Measurements from ENCODE around the gene NSDHL. TPM values are rescaled to one million over a fixed set of nuclear protein-coding genes. Genes with fewer than 3 reads are reported as not detected.

The NSDHL gene
- total RNA-seq, 4 donors from 2014 or later, result 1.4 to 21.0 (median 13.5) TPM

DNA sequence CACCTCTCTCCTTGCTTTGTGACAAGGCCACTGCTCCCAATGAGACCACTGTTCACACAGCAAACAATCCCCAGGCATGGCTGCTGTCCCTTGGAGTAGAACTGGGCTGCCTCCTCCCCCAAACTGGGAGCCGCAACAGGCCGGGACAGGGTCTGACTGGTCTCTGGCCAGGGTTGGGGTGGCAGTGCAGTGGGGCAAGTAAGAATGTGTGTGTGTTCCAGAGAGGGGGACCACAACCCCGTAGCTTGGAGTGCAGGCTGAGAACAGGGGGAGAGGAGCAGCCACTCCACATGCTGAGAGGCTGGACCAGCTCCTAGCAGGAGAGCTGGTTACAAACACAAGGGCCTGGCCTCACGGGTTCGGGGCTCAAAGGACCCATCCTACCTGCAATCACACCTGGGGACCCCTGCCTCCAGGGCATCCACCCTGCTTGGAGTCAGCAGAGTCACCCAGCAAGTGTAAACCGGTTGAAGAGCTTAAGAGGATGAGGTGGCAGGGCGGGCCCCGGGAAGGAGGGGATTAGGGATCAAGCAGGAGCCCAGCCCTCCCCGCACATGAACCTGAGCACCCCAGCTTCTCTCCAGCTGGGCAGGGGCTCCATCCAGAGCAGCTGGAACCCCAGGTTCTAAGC is 63.2 kb downstream of the NSDHL start:
- intact Hi-C loops (cut with DNase I; ENCODE audit: low total_unique reads), result no loop called here
- TF ChIP-seq, protein P1, sequence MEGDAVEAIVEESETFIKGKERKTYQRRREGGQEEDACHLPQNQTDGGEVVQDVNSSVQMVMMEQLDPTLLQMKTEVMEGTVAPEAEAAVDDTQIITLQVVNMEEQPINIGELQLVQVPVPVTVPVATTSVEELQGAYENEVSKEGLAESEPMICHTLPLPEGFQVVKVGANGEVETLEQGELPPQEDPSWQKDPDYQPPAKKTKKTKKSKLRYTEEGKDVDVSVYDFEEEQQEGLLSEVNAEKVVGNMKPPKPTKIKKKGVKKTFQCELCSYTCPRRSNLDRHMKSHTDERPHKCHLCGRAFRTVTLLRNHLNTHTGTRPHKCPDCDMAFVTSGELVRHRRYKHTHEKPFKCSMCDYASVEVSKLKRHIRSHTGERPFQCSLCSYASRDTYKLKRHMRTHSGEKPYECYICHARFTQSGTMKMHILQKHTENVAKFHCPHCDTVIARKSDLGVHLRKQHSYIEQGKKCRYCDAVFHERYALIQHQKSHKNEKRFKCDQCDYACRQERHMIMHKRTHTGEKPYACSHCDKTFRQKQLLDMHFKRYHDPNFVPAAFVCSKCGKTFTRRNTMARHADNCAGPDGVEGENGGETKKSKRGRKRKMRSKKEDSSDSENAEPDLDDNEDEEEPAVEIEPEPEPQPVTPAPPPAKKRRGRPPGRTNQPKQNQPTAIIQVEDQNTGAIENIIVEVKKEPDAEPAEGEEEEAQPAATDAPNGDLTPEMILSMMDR (IDR thresholded peaks at IDR 0.05), result no peak
- no peak for TF ChIP-seq EP300 (IDR thresholded peaks at IDR 0.05; ENCODE audit: low read depth)
- no peak for TF ChIP-seq POLR2A (IDR thresholded peaks at IDR 0.05)
- TF ChIP-seq POLR2AphosphoS5 (IDR thresholded peaks at IDR 0.05), result no peak
- 87% methylated on average over 9 of the region's 9 CpGs; no CpG with 5 or more reads in 1 of the 2 donors for WGBS, 2 donors (ENCODE audit: low coverage in 1 of 2)

GRCh38 chrX:152895121-152895520 is 64.3 kb downstream of the NSDHL start:
- no peak overlapping the region for H3K4me3 ChIP-seq

More for the DNA sequence above, 63.2 kb downstream of the NSDHL start:
- Histone ChIP-seq H3K4me1 (no peaks in the 10 kb centered on the region), H3K27me3 (peaks cover 7% of the 10 kb centered on the region), H3K9me3 (no peaks in the 10 kb centered on the region), H3K36me3 (no peaks in the 10 kb centered on the region), H3K4me3 (no peak overlapping the region), H3K27ac (no peak overlapping the region)
- in situ Hi-C loops (cut with MboI; ENCODE audit: low pct_ligation_motif_present in 1 of 4, low pct_unique_long_range_greater_than_20kb in 1 of 4, low sequenced_read_pairs in 3 of 4), result no loop called here
- DNase-seq, result no peak

DNA sequence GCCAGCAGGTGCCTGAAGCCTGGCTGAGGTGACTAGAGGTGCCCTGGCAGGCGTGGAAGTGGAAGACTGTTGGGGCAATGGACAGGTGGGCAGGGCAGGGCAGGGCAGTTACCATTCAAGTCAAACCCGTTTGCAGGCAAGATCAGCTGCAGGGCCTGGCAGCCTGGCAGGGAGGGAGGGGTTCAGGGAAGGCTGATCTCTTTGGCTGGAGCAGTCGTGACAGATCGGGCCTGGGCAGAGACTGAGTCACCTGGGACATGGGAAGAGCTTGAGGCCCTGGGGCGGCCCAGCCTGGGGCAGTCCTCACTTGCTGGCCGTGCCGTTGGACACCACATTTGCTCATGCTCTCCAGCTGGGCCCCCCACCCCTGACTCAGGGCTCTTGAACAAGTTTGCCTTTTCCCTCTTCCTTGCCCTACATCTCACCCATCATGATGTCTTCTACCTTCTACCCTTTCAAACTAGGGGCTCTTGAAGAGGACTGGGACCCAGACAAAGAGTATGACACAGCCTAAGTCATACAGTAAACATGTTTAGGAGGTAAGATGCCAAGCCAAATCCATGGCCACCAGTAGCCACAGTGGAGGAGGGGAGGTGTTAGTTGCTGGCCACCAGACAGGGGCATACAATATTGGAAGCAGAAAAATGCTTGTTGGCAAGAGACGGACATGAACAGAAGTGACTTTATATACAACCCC is 65.0 kb downstream of the NSDHL start:
- Histone ChIP-seq H3K27ac (peak overlapping the region in 2 of 4 donors; percentile 18 to 56), H3K4me1 (no peaks in the 10 kb centered on the region), H3K4me3 (no peak overlapping the region), H3K36me3 (no peaks in the 10 kb centered on the region), H3K27me3 (peaks cover 7% of the 10 kb centered on the region), H3K9me3 (no peaks in the 10 kb centered on the region)
- 17 to 66% methylated on average over 6 to 8 of the region's 8 CpGs for WGBS, 2 donors (ENCODE audit: low coverage in 1 of 2)
- in situ Hi-C loops (cut with MboI; ENCODE audit: low pct_ligation_motif_present in 1 of 4, low pct_unique_long_range_greater_than_20kb in 1 of 4, low sequenced_read_pairs in 3 of 4) (no loop called here), intact Hi-C loops (cut with DNase I; ENCODE audit: low total_unique reads) (no loop called here)
- TF ChIP-seq POLR2AphosphoS5 (IDR thresholded peaks at IDR 0.05), result peak in 2 of 3 donors; percentile 35 to 38
- TF ChIP-seq EP300 (IDR thresholded peaks at IDR 0.05; ENCODE audit: low read depth), result no peak
- peak; percentile 35 for TF ChIP-seq POLR2A (IDR thresholded peaks at IDR 0.05)
- peak; percentile 75 for DNase-seq

More at GRCh38 chrX:152895121-152895520, 64.3 kb downstream of the NSDHL start:
- WGBS, 2 donors (ENCODE audit: low coverage in 1 of 2), result 75% methylated on average over 3 of the region's 3 CpGs; no CpG with 5 or more reads in 1 of the 2 donors
- Histone ChIP-seq H3K27ac (peak overlapping the region in 2 of 4 donors; percentile 18 to 19), H3K4me1 (no peaks in the 10 kb centered on the region), H3K36me3 (no peaks in the 10 kb centered on the region), H3K27me3 (peaks cover 7% of the 10 kb centered on the region), H3K9me3 (no peaks in the 10 kb centered on the region)
- no peak for DNase-seq
- in situ Hi-C loops (cut with MboI; ENCODE audit: low pct_ligation_motif_present in 1 of 4, low pct_unique_long_range_greater_than_20kb in 1 of 4, low sequenced_read_pairs in 3 of 4) (no loop called here), intact Hi-C loops (cut with DNase I; ENCODE audit: low total_unique reads) (no loop called here)
- no peak for TF ChIP-seq POLR2AphosphoS5 (IDR thresholded peaks at IDR 0.05)
- TF ChIP-seq EP300 (IDR thresholded peaks at IDR 0.05; ENCODE audit: low read depth), result no peak
- no peak for TF ChIP-seq POLR2A (IDR thresholded peaks at IDR 0.05)
- TF ChIP-seq, protein P1 (IDR thresholded peaks at IDR 0.05), result no peak

GRCh38 chrX:152896450-152896849 is 65.6 kb downstream of the NSDHL start:
- no peak overlapping the region for H3K27ac ChIP-seq
- TF ChIP-seq POLR2A (IDR thresholded peaks at IDR 0.05) (no peak), POLR2AphosphoS5 (IDR thresholded peaks at IDR 0.05) (no peak), EP300 (IDR thresholded peaks at IDR 0.05; ENCODE audit: low read depth) (no peak)
- TF ChIP-seq, protein P1 (IDR thresholded peaks at IDR 0.05), result no peak
- no peaks in the 10 kb centered on the region for H3K36me3 ChIP-seq
- DNase-seq, result no peak
- WGBS, 2 donors (ENCODE audit: low coverage in 1 of 2), result 81% methylated on average over 8 of the region's 8 CpGs; no CpG with 5 or more reads in 1 of the 2 donors
- H3K4me1 ChIP-seq, result no peaks in the 10 kb centered on the region
- H3K27me3 ChIP-seq, result peaks cover 7% of the 10 kb centered on the region
- intact Hi-C loops (cut with DNase I; ENCODE audit: low total_unique reads) (no loop called here), in situ Hi-C loops (cut with MboI; ENCODE audit: low pct_ligation_motif_present in 1 of 4, low pct_unique_long_range_greater_than_20kb in 1 of 4, low sequenced_read_pairs in 3 of 4) (no loop called here)
- H3K4me3 ChIP-seq, result no peak overlapping the region
- H3K9me3 ChIP-seq, result no peaks in the 10 kb centered on the region

Measured in transverse colon (tissue), 4 donors.